Thyroid gland (tissue), 4 donors: ENCODE measurements around the gene ANKRD12.

Source experiments
- POLR2A ChIP-seq, 2 donors: fragments of 450-650 bp; IDR thresholded peaks; one replicate each; pipeline ENCODE4 v1.6.1; 2017; ENCODE audit warnings: antibody characterized with exemption in 2 of 2, mild to moderate bottlenecking in 2 of 2, moderate library complexity in 1 of 2
- TF ChIP-seq, protein P1 (sequence below), 6 experiments: fragments of 200-600 bp in 3 of 6; fragments of 450-650 bp in 3 of 6; sonication (generic) in 3 of 6; IDR thresholded peaks; one replicate each; pipeline ENCODE4 v1.5.1; 2016 to 2019; ENCODE audit warnings: antibody characterized with exemption in 6 of 6, mild to moderate bottlenecking in 2 of 6, inconsistent platforms in 1 of 6, moderate library complexity in 1 of 6

DNA sequence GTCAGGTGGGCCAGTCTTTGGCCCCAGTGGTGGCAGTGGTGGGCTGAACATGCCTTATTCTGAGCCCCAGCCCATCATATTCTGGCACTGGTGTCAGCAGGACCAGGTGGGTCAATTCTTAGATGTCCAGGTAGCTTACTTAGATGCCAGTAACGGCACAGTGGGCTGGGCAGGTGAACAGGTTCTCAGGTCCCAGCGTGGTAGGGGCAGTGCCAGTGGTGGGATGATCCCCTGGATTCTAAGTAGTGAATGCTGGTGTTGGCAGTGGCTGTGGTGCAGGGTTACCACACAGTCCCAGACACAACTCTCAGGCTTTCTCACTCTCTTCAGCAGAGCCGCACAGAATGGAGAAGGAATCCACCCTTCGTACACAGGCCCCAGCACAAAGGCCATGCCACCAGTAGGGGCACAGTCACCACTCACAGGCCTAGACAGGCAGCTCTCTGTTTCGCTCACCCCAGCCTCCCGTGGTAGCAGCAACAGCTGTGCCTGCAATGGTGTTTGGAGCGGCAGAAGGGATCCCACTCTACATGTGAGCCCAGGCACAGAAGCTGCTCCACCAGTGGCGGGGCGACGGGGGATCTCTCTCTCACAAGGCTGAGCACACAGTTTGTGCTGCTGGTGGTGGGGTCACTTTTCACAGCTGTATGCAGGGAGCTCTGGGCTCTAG, 97.3 kb downstream of the ANKRD12 start:
- TF ChIP-seq, protein P1, sequence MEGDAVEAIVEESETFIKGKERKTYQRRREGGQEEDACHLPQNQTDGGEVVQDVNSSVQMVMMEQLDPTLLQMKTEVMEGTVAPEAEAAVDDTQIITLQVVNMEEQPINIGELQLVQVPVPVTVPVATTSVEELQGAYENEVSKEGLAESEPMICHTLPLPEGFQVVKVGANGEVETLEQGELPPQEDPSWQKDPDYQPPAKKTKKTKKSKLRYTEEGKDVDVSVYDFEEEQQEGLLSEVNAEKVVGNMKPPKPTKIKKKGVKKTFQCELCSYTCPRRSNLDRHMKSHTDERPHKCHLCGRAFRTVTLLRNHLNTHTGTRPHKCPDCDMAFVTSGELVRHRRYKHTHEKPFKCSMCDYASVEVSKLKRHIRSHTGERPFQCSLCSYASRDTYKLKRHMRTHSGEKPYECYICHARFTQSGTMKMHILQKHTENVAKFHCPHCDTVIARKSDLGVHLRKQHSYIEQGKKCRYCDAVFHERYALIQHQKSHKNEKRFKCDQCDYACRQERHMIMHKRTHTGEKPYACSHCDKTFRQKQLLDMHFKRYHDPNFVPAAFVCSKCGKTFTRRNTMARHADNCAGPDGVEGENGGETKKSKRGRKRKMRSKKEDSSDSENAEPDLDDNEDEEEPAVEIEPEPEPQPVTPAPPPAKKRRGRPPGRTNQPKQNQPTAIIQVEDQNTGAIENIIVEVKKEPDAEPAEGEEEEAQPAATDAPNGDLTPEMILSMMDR (IDR thresholded peaks at IDR 0.05): no peak
- TF ChIP-seq POLR2A (IDR thresholded peaks at IDR 0.05): no peak
